Cardiac fibroblast (primary cell): ENCODE results near the gene CDKN2A.
A peak's percentile ranks its signal among the peaks of the same experiment; 100 is the strongest.
"Not testable (repeated sequence)": the region's sequence is repeated elsewhere in the genome, so short reads cannot be mapped to it uniquely, and the experiment has no call there.

Experiments
- DNase-seq, 2 donors: peaks; one replicate each; pipeline versions ENCODE4 v3.0.0 to v3.0.0-alpha.2; 2010; ENCODE audit warnings: low read depth in 2 of 2
- H3K4me3 ChIP-seq, 2 donors: replicated peaks in 1 of 2; 1 replicate in 1 of 2; 2 replicates in 1 of 2; pipeline ENCODE4 v1.5.1; 2011; ENCODE audit warnings: low read depth in 2 of 2, low read length in 2 of 2, mild to moderate bottlenecking in 2 of 2, moderate library complexity in 1 of 2
- TF ChIP-seq, protein P1 (sequence below): IDR thresholded peaks from one replicate; pipeline ENCODE4 v1.5.1; 2011; ENCODE audit warnings: low read depth, mild to moderate bottlenecking, low read length, inconsistent platforms

CDKN2A gene

DNA sequence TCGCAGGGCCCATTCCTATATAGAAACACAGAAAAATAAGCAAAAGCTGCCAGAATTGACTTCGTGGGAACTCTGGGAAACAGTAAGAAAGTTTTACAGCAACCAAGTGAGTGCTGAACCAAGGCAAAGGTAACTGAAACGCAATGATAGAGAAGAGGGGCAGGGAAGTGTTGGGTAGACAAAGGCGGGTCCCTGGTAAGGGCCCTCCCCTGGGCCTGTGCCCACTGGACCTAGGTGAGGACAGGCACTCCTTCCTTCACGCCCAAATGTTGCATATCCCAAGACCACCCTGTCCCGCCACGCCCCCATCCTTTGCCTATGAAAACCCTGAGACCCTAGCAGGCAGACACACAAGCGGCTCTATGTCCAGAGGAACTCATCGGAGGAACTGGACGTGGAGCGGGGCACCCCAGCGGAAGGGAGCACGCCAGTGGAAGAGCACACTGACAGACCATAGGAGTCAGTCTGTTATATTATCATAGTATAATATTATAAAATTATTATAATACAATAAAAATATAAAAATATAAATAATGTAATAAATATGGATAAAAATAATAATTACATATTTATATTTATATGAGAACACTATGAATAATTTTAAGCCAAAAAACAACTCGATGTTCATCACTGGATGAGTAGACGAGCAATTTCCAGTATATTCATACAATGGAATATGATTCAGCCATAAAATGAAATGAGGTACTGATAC lies 27.9 kb downstream of the CDKN2A start:
- TF ChIP-seq, protein P1, sequence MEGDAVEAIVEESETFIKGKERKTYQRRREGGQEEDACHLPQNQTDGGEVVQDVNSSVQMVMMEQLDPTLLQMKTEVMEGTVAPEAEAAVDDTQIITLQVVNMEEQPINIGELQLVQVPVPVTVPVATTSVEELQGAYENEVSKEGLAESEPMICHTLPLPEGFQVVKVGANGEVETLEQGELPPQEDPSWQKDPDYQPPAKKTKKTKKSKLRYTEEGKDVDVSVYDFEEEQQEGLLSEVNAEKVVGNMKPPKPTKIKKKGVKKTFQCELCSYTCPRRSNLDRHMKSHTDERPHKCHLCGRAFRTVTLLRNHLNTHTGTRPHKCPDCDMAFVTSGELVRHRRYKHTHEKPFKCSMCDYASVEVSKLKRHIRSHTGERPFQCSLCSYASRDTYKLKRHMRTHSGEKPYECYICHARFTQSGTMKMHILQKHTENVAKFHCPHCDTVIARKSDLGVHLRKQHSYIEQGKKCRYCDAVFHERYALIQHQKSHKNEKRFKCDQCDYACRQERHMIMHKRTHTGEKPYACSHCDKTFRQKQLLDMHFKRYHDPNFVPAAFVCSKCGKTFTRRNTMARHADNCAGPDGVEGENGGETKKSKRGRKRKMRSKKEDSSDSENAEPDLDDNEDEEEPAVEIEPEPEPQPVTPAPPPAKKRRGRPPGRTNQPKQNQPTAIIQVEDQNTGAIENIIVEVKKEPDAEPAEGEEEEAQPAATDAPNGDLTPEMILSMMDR, result no peak
- no peak overlapping the region for H3K4me3 ChIP-seq
- no peak for DNase-seq

DNA sequence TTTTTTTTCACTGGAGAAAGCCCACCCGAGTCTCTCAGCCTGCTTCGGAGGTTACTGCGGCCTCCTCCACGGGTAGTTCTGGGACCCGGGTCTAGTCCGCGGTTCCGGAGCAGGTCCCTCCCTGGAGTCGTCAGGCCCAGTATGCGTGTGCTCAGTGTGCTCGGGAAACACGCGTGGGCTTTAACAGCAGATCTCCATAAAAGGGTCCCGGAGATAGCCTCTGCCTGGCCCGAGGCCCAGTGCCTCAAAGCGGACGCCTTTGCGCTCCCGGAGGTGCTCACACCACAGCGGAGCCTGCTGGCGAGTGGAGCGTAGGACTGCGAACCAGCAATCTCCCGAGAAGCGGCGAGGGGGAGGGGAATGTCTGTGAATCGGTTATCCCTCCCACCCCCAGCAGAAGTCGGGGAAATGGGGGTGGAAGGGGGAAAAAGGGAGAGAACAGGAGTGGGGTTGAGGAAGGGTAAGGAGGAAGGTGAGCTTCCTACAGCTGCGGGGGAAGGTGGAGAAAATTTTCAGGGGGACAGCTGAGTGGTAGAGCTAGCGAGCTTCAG lies 28.7 kb downstream of the CDKN2A start:
- DNase-seq, result peak; percentile 73 to 79
- peak overlapping the region; percentile 31 to 43 for H3K4me3 ChIP-seq
- TF ChIP-seq, protein P1, result peak; percentile 84

DNA sequence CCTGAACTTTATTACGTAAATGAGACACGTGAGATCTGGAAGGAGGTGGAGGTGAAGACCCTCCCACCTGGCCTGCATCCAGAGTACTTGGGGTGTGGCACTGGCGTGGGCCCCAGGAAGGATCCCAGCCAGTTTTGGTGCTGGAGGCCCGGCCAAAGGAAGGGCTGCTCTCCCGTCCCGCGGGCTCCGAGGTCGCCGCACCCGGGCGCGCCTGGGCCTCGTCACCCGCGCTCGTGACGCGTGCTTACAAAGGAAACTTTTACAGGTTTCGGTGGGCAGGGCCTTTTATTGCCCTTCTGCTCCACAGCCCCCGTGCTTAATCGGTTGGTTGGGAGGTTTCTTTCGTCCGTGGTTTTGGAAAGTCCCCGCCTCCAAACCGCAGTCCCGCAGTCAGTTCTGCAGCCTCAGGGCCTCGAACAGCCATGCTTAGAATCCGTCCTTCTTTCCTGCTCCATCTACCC lies 29.2 kb downstream of the CDKN2A start:
- peak; percentile 73 to 81 for DNase-seq
- peak overlapping the region; percentile 31 to 43 for H3K4me3 ChIP-seq
- TF ChIP-seq, protein P1, result no peak

DNA sequence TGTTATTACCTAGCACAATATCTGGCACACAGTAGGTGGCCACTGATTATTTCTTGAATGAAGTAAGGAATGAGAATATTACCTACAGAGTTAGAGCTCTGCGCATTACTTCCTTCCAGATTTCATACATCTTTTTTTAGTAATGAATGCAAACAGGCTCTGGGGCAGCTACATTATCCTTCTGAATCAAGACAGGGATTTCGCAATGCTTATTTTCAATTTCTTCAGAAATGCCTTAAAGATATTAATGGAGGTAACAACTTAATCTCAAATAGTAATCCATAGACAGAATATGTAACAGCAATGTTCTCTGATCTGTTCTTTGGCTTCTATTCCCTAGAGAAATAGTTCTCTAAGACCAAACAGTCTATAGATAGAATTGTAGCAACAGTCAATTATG lies 32.6 kb downstream of the CDKN2A start:
- TF ChIP-seq, protein P1, result no peak
- DNase-seq, result no peak
- H3K4me3 ChIP-seq, result no peak overlapping the region

DNA sequence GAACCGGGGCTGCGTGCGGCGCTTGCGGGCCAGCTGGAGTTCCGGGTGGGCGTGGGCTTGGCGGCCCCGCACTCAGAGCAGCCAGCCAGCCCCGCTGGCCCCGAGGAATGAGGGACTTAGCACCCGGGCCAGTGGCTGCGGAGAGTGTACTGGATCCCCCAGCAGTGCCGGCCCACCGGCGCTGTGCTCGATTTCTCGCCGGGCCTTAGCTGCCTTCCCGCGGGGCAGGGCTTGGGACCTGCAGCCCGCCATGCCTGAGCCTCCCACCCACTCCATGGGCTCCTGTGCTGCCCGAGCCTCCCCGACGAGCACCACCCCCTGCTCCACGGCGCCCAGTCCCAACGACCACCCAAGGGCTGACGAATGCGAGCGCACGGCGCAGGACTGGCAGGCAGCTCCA lies 34.9 kb downstream of the CDKN2A start:
- not testable (repeated sequence) for DNase-seq

DNA sequence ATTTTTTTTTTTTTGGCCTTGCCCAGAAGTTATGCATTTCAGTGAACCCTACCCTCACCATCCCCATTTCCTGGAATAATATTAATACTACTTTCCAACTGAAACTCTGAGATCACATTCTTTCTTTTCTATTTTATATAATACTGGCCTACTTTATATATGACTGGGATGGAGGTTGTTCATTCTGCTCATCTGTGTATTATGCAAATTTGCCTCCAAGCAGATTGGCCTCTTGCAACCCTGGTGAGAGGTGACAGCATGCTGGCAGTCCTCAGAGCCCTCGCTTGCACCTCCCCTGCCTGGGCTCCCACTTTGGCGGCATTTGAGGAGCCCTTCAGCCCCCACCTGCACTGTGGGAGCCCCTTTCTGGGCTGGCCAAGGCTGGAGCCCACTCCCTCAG lies 35.4 kb downstream of the CDKN2A start:
- H3K4me3 ChIP-seq, result no peak overlapping the region
- TF ChIP-seq, protein P1, result no peak
- no peak for DNase-seq

More for the DNA sequence above, 34.9 kb downstream of the CDKN2A start:
- H3K4me3 ChIP-seq, result not testable (repeated sequence)

DNA sequence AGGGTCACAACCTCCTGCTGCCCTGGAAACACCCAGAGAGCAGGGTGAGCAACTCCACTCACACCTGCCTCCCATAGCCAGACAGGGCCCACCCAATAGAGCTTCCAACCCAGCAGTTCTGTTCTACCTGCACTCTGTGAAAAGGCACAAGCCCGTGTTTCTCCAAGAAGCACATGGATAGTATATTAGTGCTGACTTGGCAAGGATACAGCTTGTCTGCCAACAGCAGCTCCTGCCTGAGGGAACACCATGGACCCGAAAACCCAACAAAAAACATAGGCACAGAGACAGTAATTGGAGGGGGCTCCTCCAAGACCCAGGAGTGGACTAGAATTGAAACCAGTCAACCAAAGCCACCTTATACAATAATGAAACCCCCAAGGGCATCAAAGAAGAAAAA lies 48.6 kb downstream of the CDKN2A start:
- no peak for DNase-seq
- TF ChIP-seq, protein P1, result no peak
- H3K4me3 ChIP-seq, result no peak overlapping the region
